Embryonic facial prominence (tissue), 1 donor: Measurements from ENCODE around the gene COPS7B.
"Not testable (repeated sequence)": the region's sequence is repeated elsewhere in the genome, so short reads cannot be mapped to it uniquely, and the experiment has no call there.

ENCODE experiments used
- DNase-seq: peaks from one replicate; pipeline ENCODE4 v3.0.0-alpha.2; 2016; ENCODE audit errors: extremely low spot score

COPS7B gene

GRCh38 chr2:231786177-231786916 lies at the start of gene COPS7B:
Gene COPS7B (plus strand): TSS chr2:231786445. CDS start chr2:231788571, 2,126 bp downstream.
- peak; percentile 80 for DNase-seq

- no peak for DNase-seq
Measured at GRCh38 chr2:231737761-231738160, 48.5 kb upstream of the COPS7B start.

GRCh38 chr2:231743376-231744116 lies 42.7 kb upstream of the COPS7B start:
- DNase-seq = no peak

- DNase-seq = no peak
Measured at GRCh38 chr2:231745303-231746038, 40.8 kb upstream of the COPS7B start.

GRCh38 chr2:231748153-231748896 lies 37.9 kb upstream of the COPS7B start:
- DNase-seq = not testable (repeated sequence)

- DNase-seq = not testable (repeated sequence)
Measured at GRCh38 chr2:231749016-231749415, 37.2 kb upstream of the COPS7B start.

GRCh38 chr2:231751042-231751815 lies 35.0 kb upstream of the COPS7B start:
- no peak for DNase-seq

- DNase-seq = no peak
Measured at GRCh38 chr2:231752061-231752460, 34.2 kb upstream of the COPS7B start.

GRCh38 chr2:231761735-231762134 lies 24.5 kb upstream of the COPS7B start:
- no peak for DNase-seq

- DNase-seq = no peak
Measured at GRCh38 chr2:231764124-231764523, 22.1 kb upstream of the COPS7B start.

GRCh38 chr2:231764760-231765159 lies 21.5 kb upstream of the COPS7B start:
- no peak for DNase-seq

GRCh38 chr2:231765496-231765929 lies 20.7 kb upstream of the COPS7B start:
- no peak for DNase-seq

- no peak for DNase-seq
Measured at GRCh38 chr2:231769170-231770136, 16.8 kb upstream of the COPS7B start.

- no peak for DNase-seq
Measured at GRCh38 chr2:231780123-231780908, 5.9 kb upstream of the COPS7B start.

- DNase-seq = peak; percentile 90
Measured at GRCh38 chr2:231780909-231781797, 5.1 kb upstream of the COPS7B start, which contains the start of gene PDE6D. Gene PDE6D (minus strand): TSS chr2:231781282. CDS start chr2:231781114, 168 bp downstream.

- peak; percentile 24 for DNase-seq
Measured at GRCh38 chr2:231781798-231782726, 4.2 kb upstream of the COPS7B start.

- no peak for DNase-seq
Measured at GRCh38 chr2:231785413-231785812, 832 bp upstream of the COPS7B start.
